Large intestine (tissue), 3 donors: ENCODE results near the gene C10orf90. TPM values are rescaled to one million over a fixed set of nuclear protein-coding genes. Genes with fewer than 3 reads are reported as not detected.

ENCODE experiments used
- DNase-seq, 2 donors: peaks; one replicate each; pipeline versions ENCODE4 v3.0.0 to v3.0.0-alpha.2; 2013
- H3K27ac ChIP-seq: one replicate; pipeline ENCODE4 v1.5.1; 2013; ENCODE audit warnings: low read length
- H3K27me3 ChIP-seq: 2 replicates; pipeline ENCODE4 v1.6.1; 2013; ENCODE audit warnings: low read length; ENCODE audit not compliant: control insufficient read depth, insufficient read depth
- H3K36me3 ChIP-seq: 2 replicates; pipeline ENCODE4 v1.6.1; 2013; ENCODE audit warnings: low read length; ENCODE audit not compliant: control insufficient read depth, insufficient read depth
- H3K4me1 ChIP-seq: one replicate; pipeline ENCODE4 v1.6.1; 2013; ENCODE audit warnings: low read length; ENCODE audit not compliant: control insufficient read depth, insufficient read depth
- H3K4me3 ChIP-seq: one replicate; pipeline ENCODE4 v1.5.1; 2013; ENCODE audit warnings: low read length
- H3K9me3 ChIP-seq: one replicate; pipeline ENCODE4 v1.6.1; 2013; ENCODE audit warnings: mild to moderate bottlenecking, low read depth, low read length, moderate library complexity; ENCODE audit not compliant: control insufficient read depth
- WGBS: methylation state at CpG from one replicate; pipeline ENCODE4 v1.1.5; 2013; ENCODE audit warnings: low lambda C conversion rate; ENCODE audit not compliant: insufficient coverage; 5-methylcytosine and 5-hydroxymethylcytosine counted together
- polyA plus RNA-seq: library from polyadenylated mRNA; unstranded; fragments of 120-200 nt; gene quantifications from one replicate; pipeline ENCODE4 v1.2.1, GENCODE V29; 2013

Gene C10orf90
- polyA plus RNA-seq, 1 donor, result not detected

GRCh38 chr10:126499744-126500143, 170.7 kb downstream of the C10orf90 start:
- no peaks in the 10 kb centered on the region for H3K9me3 ChIP-seq
- H3K4me1 ChIP-seq, result no peaks in the 10 kb centered on the region
- H3K36me3 ChIP-seq, result no peaks in the 10 kb centered on the region
- H3K27ac ChIP-seq, result no peak overlapping the region
- no peak for DNase-seq
- WGBS, result 80% methylated on average over 1 of the region's 6 CpGs
- H3K4me3 ChIP-seq, result no peak overlapping the region
- H3K27me3 ChIP-seq, result no peaks in the 10 kb centered on the region

GRCh38 chr10:126497672-126498071, 172.8 kb downstream of the C10orf90 start:
- no peaks in the 10 kb centered on the region for H3K9me3 ChIP-seq
- WGBS, result no CpG with 5 or more reads among the region's 2 CpGs
- H3K4me1 ChIP-seq, result no peaks in the 10 kb centered on the region
- DNase-seq, result no peak
- no peak overlapping the region for H3K4me3 ChIP-seq
- no peak overlapping the region for H3K27ac ChIP-seq
- H3K36me3 ChIP-seq, result no peaks in the 10 kb centered on the region
- H3K27me3 ChIP-seq, result no peaks in the 10 kb centered on the region

- DNase-seq, result no peak
- H3K27me3 ChIP-seq, result no peaks in the 10 kb centered on the region
- H3K4me1 ChIP-seq, result no peaks in the 10 kb centered on the region
- no CpG with 5 or more reads among the region's 16 CpGs for WGBS
- no peak overlapping the region for H3K4me3 ChIP-seq
- no peaks in the 10 kb centered on the region for H3K9me3 ChIP-seq
- no peaks in the 10 kb centered on the region for H3K36me3 ChIP-seq
- H3K27ac ChIP-seq, result no peak overlapping the region
Observed at GRCh38 chr10:126496771-126497545, 173.5 kb downstream of the C10orf90 start.

- no peaks in the 10 kb centered on the region for H3K4me1 ChIP-seq
- no peak for DNase-seq
- H3K4me3 ChIP-seq, result no peak overlapping the region
- 86% methylated on average over 2 of the region's 7 CpGs for WGBS
- H3K36me3 ChIP-seq, result no peaks in the 10 kb centered on the region
- no peak overlapping the region for H3K27ac ChIP-seq
- H3K27me3 ChIP-seq, result no peaks in the 10 kb centered on the region
- no peaks in the 10 kb centered on the region for H3K9me3 ChIP-seq
Observed at GRCh38 chr10:126491476-126491875, 179.0 kb downstream of the C10orf90 start.

GRCh38 chr10:126481181-126481580, 189.3 kb downstream of the C10orf90 start:
- DNase-seq, result no peak
- Histone ChIP-seq H3K4me3 (no peak overlapping the region), H3K36me3 (no peaks in the 10 kb centered on the region), H3K9me3 (no peaks in the 10 kb centered on the region), H3K27ac (no peak overlapping the region), H3K27me3 (no peaks in the 10 kb centered on the region), H3K4me1 (no peaks in the 10 kb centered on the region)
- no CpG with 5 or more reads among the region's 1 CpG for WGBS

- H3K4me1 ChIP-seq, result no peaks in the 10 kb centered on the region
- H3K36me3 ChIP-seq, result no peaks in the 10 kb centered on the region
- DNase-seq, result no peak
- no peaks in the 10 kb centered on the region for H3K27me3 ChIP-seq
- WGBS, result no CpG with 5 or more reads among the region's 3 CpGs
- no peaks in the 10 kb centered on the region for H3K9me3 ChIP-seq
- no peak overlapping the region for H3K4me3 ChIP-seq
- no peak overlapping the region for H3K27ac ChIP-seq
Observed at GRCh38 chr10:126480648-126481047, 189.8 kb downstream of the C10orf90 start.

GRCh38 chr10:126479280-126479895, 191.1 kb downstream of the C10orf90 start:
- H3K4me1 ChIP-seq, result no peaks in the 10 kb centered on the region
- no peak overlapping the region for H3K4me3 ChIP-seq
- no peak overlapping the region for H3K27ac ChIP-seq
- no peak for DNase-seq
- 88% methylated on average over 1 of the region's 7 CpGs for WGBS
- no peaks in the 10 kb centered on the region for H3K27me3 ChIP-seq
- H3K9me3 ChIP-seq, result no peaks in the 10 kb centered on the region
- H3K36me3 ChIP-seq, result no peaks in the 10 kb centered on the region

- no peaks in the 10 kb centered on the region for H3K36me3 ChIP-seq
- no CpG with 5 or more reads among the region's 6 CpGs for WGBS
- H3K9me3 ChIP-seq, result no peaks in the 10 kb centered on the region
- no peaks in the 10 kb centered on the region for H3K27me3 ChIP-seq
- no peak overlapping the region for H3K4me3 ChIP-seq
- H3K4me1 ChIP-seq, result no peaks in the 10 kb centered on the region
- DNase-seq, result no peak
- H3K27ac ChIP-seq, result no peak overlapping the region
Observed at GRCh38 chr10:126478546-126478945, 191.9 kb downstream of the C10orf90 start.

GRCh38 chr10:126476246-126476645, 194.2 kb downstream of the C10orf90 start:
- no peak for DNase-seq
- no peak overlapping the region for H3K27ac ChIP-seq
- H3K36me3 ChIP-seq, result no peaks in the 10 kb centered on the region
- H3K4me1 ChIP-seq, result no peaks in the 10 kb centered on the region
- no peaks in the 10 kb centered on the region for H3K27me3 ChIP-seq
- no peaks in the 10 kb centered on the region for H3K9me3 ChIP-seq
- H3K4me3 ChIP-seq, result no peak overlapping the region
- no CpG with 5 or more reads among the region's 11 CpGs for WGBS

- Histone ChIP-seq H3K36me3 (no peaks in the 10 kb centered on the region), H3K4me3 (no peak overlapping the region)
- no CpG with 5 or more reads among the region's 6 CpGs for WGBS
Observed at GRCh38 chr10:126475074-126475691, 195.3 kb downstream of the C10orf90 start.

More at GRCh38 chr10:126475074-126475691, 195.3 kb downstream of the C10orf90 start:
- no peaks in the 10 kb centered on the region for H3K4me1 ChIP-seq
- no peak overlapping the region for H3K27ac ChIP-seq
- H3K9me3 ChIP-seq, result no peaks in the 10 kb centered on the region
- no peak for DNase-seq
- no peaks in the 10 kb centered on the region for H3K27me3 ChIP-seq
